ENCODE results near the gene IQSEC1. TPM values are rescaled to one million over a fixed set of nuclear protein-coding genes. Genes with fewer than 3 reads are reported as not detected.

Gene IQSEC1
- total and polyA plus RNA-seq, 9 of the 15 experiments (the other 6 are each of a cell fraction or from before 2014, with no cell fraction given) = 0.56 to 39.0 (median 6.8) TPM

GRCh38 chr3:12891985-12892839 lies 181.0 kb downstream of the IQSEC1 start (continued):
- TF ChIP-seq OTX1 (CRISPR knock-in tag; IDR thresholded peaks at IDR 0.05) (no peak), E2F3 (CRISPR knock-in tag; IDR thresholded peaks at IDR 0.05) (no peak), KDM2B (CRISPR knock-in tag; IDR thresholded peaks at IDR 0.05) (no peak), ZNF609 (CRISPR knock-in tag; IDR thresholded peaks at IDR 0.05; ENCODE audit: borderline replicate concordance) (no peak), PHF21A (IDR thresholded peaks at IDR 0.05; ENCODE audit: borderline replicate concordance, low read depth) (no peak), NFYB (IDR thresholded peaks at IDR 0.05; ENCODE audit: extremely low read depth, insufficient read length) (no peak), ZNF239 (CRISPR knock-in tag; IDR thresholded peaks at IDR 0.05) (no peak), BCLAF1 (IDR thresholded peaks at IDR 0.05; ENCODE audit: borderline replicate concordance in 1 of 2, control insufficient read depth in 1 of 2, low read depth in 2 of 2, low read length in 1 of 2) (no peak), MYNN (IDR thresholded peaks at IDR 0.05) (no peak), MYNN (CRISPR knock-in tag; IDR thresholded peaks at IDR 0.05) (no peak), SP1 (CRISPR knock-in tag; IDR thresholded peaks at IDR 0.05) (peak; percentile 62; the same call in 1 of the 2 replicates), CHD1 (IDR thresholded peaks at IDR 0.05; ENCODE audit: low read length) (no peak), ETS1 (conservative IDR thresholded peaks at IDR 0.05; ENCODE audit: control insufficient read depth, low read depth, low read length) (no peak), ZNF232 (CRISPR knock-in tag; IDR thresholded peaks at IDR 0.05) (no peak), TCFL5 (CRISPR knock-in tag; conservative IDR thresholded peaks at IDR 0.05) (no peak), ZNF282 (CRISPR knock-in tag; IDR thresholded peaks at IDR 0.05) (no peak), NFE2L1 (tag; IDR thresholded peaks at IDR 0.05; ENCODE audit: borderline replicate concordance, low read depth) (no peak)
